Activated naive CD8-positive, alpha-beta T cell (primary cell): ENCODE measurements around the gene INTS2.
"Not testable (repeated sequence)": the region's sequence is repeated elsewhere in the genome, so short reads cannot be mapped to it uniquely, and the experiment has no call there.

Source experiments
- H3K27ac Mint-ChIP-seq: one replicate; pipeline ENCODE4 v1.8.0; 2021; ENCODE audit warnings: mixed read lengths
- H3K27me3 Mint-ChIP-seq: one replicate; pipeline ENCODE4 v1.8.0; 2021; ENCODE audit warnings: mixed read lengths
- H3K36me3 Mint-ChIP-seq: one replicate; pipeline ENCODE4 v1.8.0; 2021; ENCODE audit warnings: mixed read lengths
- H3K4me1 Mint-ChIP-seq: one replicate; pipeline ENCODE4 v1.8.0; 2021; ENCODE audit warnings: low read depth, mixed read lengths
- H3K4me3 Mint-ChIP-seq: one replicate; pipeline ENCODE4 v1.8.0; 2021; ENCODE audit warnings: mild to moderate bottlenecking, mixed read lengths
- H3K9me3 Mint-ChIP-seq: one replicate; pipeline ENCODE4 v1.8.0; 2021; ENCODE audit warnings: low read depth, mixed read lengths

INTS2 gene

GRCh38 chr17:61875285-61875684 lies 52.5 kb downstream of the INTS2 start:
- Mint-ChIP-seq H3K27me3 (no peaks in the 10 kb centered on the region), H3K4me3 (no peak overlapping the region), H3K4me1 (no peaks in the 10 kb centered on the region), H3K36me3 (peaks cover 8% of the 10 kb centered on the region), H3K27ac (no peak overlapping the region), H3K9me3 (no peaks in the 10 kb centered on the region)

- Mint-ChIP-seq H3K4me1 (no peaks in the 10 kb centered on the region), H3K36me3 (peaks cover 12% of the 10 kb centered on the region), H3K4me3 (no peak overlapping the region), H3K9me3 (no peaks in the 10 kb centered on the region), H3K27ac (no peak overlapping the region), H3K27me3 (no peaks in the 10 kb centered on the region)
These were observed 53.7 kb downstream of the INTS2 start for GRCh38 chr17:61874075-61874474.

- Mint-ChIP-seq H3K36me3 (peaks cover 9% of the 10 kb centered on the region), H3K27ac (no peak overlapping the region), H3K27me3 (no peaks in the 10 kb centered on the region), H3K4me3 (no peak overlapping the region), H3K9me3 (no peaks in the 10 kb centered on the region), H3K4me1 (no peaks in the 10 kb centered on the region)
These were observed 55.7 kb downstream of the INTS2 start for GRCh38 chr17:61872099-61872498.

DNA sequence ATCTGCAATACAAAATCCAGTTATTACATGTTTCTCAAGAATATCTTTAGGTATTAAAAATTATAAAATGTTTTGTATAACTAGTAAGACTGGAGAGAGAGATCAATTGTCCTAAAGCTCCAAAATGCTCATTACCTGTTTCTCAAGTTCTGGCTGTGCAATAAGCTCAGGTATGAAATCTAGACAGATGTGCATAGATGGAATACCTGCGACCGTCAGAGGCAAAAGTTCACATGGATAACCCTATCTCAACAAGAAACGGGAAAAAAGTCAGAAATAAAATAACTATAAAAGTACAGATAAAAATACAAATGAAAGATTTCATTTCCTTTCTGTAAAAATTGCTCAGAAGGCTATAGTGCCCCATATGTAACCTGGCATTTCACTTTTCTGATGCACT lies 58.6 kb downstream of the INTS2 start:
- Mint-ChIP-seq H3K4me1 (peaks cover 2% of the 10 kb centered on the region), H3K36me3 (peaks cover 7% of the 10 kb centered on the region), H3K27ac (no peak overlapping the region), H3K9me3 (no peaks in the 10 kb centered on the region), H3K4me3 (no peak overlapping the region), H3K27me3 (no peaks in the 10 kb centered on the region)

DNA sequence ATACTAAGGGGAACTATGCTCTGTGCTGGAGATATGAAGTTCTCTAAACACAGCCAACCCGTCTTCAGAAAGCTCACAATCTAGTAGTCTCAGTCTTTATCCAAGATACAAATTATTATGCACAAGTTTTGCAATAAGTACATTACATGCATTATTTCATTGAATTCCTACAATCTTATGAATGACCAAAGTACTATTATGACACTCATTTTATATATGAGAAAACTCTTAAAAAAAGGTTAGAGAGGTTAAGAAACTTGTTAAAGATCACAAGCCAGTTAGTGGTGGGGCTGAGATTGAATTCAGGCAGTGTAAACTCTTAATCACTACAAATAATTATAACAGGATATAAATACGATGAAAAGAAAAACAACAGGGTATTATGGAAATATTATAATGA lies 59.7 kb downstream of the INTS2 start:
- H3K4me1 Mint-ChIP-seq = peaks cover 10% of the 10 kb centered on the region
- H3K27ac Mint-ChIP-seq = no peak overlapping the region
- no peaks in the 10 kb centered on the region for H3K9me3 Mint-ChIP-seq
- H3K4me3 Mint-ChIP-seq = no peak overlapping the region
- peaks cover 3% of the 10 kb centered on the region for H3K36me3 Mint-ChIP-seq
- H3K27me3 Mint-ChIP-seq = no peaks in the 10 kb centered on the region

DNA sequence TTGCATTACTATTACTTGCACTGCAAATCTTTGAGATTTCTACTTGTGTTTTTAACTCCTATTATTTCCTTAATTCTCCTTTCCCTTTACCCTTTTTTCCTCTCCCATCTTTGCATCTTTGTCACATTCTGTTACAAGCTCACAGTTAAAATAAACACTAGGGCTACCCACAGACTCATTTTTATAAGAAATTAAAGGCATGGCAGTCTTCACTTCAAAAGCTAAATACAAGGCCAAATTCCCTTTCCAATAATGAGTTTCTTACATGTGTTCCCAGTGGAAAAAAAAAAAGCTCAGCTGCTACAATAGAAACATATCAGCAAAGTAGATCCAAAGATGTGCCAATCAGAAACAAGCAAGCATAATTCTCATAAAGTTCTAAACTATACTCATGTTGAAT lies 60.7 kb downstream of the INTS2 start:
- H3K27ac Mint-ChIP-seq = no peak overlapping the region

DNA sequence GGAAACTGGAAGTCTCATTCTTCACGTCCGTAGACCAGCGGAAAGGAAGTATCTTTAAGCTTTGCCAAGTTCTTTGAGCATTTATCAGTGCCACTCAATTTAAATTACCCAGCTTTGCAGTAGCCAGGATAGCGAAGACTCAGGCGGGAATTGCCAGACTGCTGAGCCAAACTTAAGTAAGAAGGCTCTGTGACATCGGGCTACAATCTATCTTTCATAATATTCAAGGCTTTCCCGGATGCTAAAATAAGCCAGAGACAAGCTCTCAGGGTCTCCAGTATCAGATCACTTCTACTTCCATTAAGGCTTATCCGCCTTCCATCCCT lies 64.0 kb downstream of the INTS2 start:
- H3K9me3 Mint-ChIP-seq = no peaks in the 10 kb centered on the region
- H3K4me1 Mint-ChIP-seq = peaks cover 20% of the 10 kb centered on the region
- no peaks in the 10 kb centered on the region for H3K36me3 Mint-ChIP-seq
- peak overlapping the region; percentile 91 for H3K27ac Mint-ChIP-seq
- no peaks in the 10 kb centered on the region for H3K27me3 Mint-ChIP-seq
- H3K4me3 Mint-ChIP-seq = peak overlapping the region; percentile 94

More for the DNA sequence above, 60.7 kb downstream of the INTS2 start:
- no peaks in the 10 kb centered on the region for H3K27me3 Mint-ChIP-seq
- H3K4me1 Mint-ChIP-seq = peaks cover 20% of the 10 kb centered on the region
- no peaks in the 10 kb centered on the region for H3K9me3 Mint-ChIP-seq
- H3K36me3 Mint-ChIP-seq = peaks cover 3% of the 10 kb centered on the region
- no peak overlapping the region for H3K4me3 Mint-ChIP-seq

DNA sequence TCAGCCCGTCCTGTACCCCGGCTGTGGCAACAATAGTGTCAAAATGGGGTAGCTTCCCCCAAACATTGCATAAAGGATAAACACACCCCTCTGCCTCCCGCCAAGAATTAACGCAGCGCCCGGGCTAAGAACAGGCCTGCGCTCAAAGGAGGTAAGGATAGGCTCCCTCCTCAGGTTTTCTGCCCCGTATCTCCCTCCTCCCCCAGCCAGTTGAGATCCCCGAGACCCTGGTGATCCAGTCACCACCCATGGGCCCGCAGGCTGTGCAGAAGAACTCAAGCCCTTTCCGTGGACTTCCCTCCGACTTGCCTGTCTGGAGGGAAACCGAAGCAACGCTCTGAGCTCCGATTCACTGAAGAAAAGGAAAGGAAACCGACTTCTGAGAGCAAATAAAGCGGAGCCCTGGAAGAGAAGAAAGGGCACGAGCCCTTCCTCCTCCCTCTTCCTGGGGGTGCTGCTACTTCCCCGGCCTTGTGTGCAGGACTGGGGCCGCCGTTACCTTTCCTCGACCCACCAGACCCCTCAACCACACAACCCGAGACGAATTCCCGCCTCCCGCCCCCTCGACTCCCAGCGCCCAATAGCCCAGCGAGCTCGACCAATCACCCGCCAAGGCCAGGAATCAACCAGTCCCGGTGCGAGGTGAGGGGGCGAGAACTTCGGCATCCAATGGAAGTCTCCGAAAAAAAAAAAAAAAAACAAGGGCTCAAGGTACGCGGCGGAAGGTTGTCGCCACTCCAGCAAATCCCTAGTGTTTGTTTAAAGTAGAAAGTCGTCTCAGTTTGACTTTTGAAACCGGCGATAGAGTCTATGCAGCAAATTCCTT lies 64.6 kb downstream of the INTS2 start, which contains the start of gene BRIP1:
Gene BRIP1, minus strand, starts transcription at position 554 of the 826 bp plus-strand sequence. CDS start 1,989 bp downstream, outside the sequence.
- Mint-ChIP-seq H3K27me3 (no peaks in the 10 kb centered on the region), H3K36me3 (no peaks in the 10 kb centered on the region), H3K27ac (peak within 1 kb of the TSS; percentile 91), H3K4me1 (peaks cover 20% of the 10 kb centered on the region), H3K9me3 (no peaks in the 10 kb centered on the region), H3K4me3 (peak within 1 kb of the TSS; percentile 94)

GRCh38 chr17:61862105-61862574 lies 65.6 kb downstream of the INTS2 start:
- Mint-ChIP-seq H3K27me3 (no peaks in the 10 kb centered on the region), H3K4me3 (peak overlapping the region; percentile 94), H3K4me1 (peaks cover 20% of the 10 kb centered on the region), H3K36me3 (no peaks in the 10 kb centered on the region), H3K9me3 (no peaks in the 10 kb centered on the region), H3K27ac (peak overlapping the region; percentile 91)

DNA sequence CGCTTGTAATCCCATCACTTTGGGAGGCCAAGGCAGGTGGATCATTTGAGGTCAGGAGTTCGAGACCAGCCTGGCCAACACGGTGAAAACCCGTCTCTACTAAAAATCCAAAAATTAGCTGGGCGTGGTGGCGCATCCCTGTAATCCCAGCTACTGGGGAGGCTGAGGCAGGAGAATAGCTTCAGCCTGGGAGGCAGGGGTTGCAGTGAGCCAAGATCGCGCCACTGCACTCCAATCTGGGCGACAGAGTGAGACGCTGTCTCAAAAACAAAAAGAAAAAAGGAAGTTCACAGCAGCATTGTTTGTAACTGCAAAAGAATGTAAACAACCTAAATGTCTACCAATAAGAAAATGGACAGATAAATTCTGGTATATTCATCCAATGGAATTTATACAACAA lies 67.4 kb downstream of the INTS2 start:
- H3K27ac Mint-ChIP-seq, H3K27me3 Mint-ChIP-seq, H3K4me3 Mint-ChIP-seq, H3K9me3 Mint-ChIP-seq, H3K36me3 Mint-ChIP-seq: not testable (repeated sequence)
- peaks cover 20% of the 10 kb centered on the region for H3K4me1 Mint-ChIP-seq

- H3K27me3 Mint-ChIP-seq = no peaks in the 10 kb centered on the region
- no peaks in the 10 kb centered on the region for H3K4me1 Mint-ChIP-seq
- H3K4me3 Mint-ChIP-seq = no peak overlapping the region
- no peaks in the 10 kb centered on the region for H3K9me3 Mint-ChIP-seq
- peaks cover 4% of the 10 kb centered on the region for H3K36me3 Mint-ChIP-seq
- H3K27ac Mint-ChIP-seq = no peak overlapping the region
These were observed 71.7 kb downstream of the INTS2 start for GRCh38 chr17:61856035-61856434.

DNA sequence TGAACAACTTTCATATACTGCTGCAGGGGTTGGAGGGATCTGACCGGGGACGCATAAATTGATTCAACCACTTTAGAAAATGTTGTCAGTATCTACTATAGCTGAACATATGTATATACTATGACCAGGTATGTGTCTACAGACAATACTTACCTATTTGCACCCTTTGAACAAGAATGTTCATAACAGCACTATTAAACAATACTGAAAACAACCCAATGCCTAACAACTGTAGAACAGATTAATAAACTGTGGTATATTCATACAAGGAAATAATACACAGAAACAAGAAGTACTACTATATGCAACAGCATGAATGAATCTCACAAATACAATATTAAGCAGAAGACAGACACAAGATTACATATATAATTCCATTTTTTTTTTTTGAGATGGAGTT lies 74.9 kb downstream of the INTS2 start:
- no peaks in the 10 kb centered on the region for H3K27me3 Mint-ChIP-seq

GRCh38 chr17:61849674-61850073 lies 78.1 kb downstream of the INTS2 start:
- no peaks in the 10 kb centered on the region for H3K27me3 Mint-ChIP-seq
- peaks cover 6% of the 10 kb centered on the region for H3K36me3 Mint-ChIP-seq
- H3K4me3 Mint-ChIP-seq = no peak overlapping the region
- no peaks in the 10 kb centered on the region for H3K9me3 Mint-ChIP-seq
- no peaks in the 10 kb centered on the region for H3K4me1 Mint-ChIP-seq
- no peak overlapping the region for H3K27ac Mint-ChIP-seq

More for the DNA sequence above, 74.9 kb downstream of the INTS2 start:
- no peaks in the 10 kb centered on the region for H3K9me3 Mint-ChIP-seq
- H3K4me3 Mint-ChIP-seq = no peak overlapping the region
- H3K36me3 Mint-ChIP-seq = peaks cover 4% of the 10 kb centered on the region
- no peaks in the 10 kb centered on the region for H3K4me1 Mint-ChIP-seq
- H3K27ac Mint-ChIP-seq = no peak overlapping the region

- H3K4me1 Mint-ChIP-seq = no peaks in the 10 kb centered on the region
- no peaks in the 10 kb centered on the region for H3K27me3 Mint-ChIP-seq
- no peaks in the 10 kb centered on the region for H3K9me3 Mint-ChIP-seq
- no peak overlapping the region for H3K27ac Mint-ChIP-seq
- H3K4me3 Mint-ChIP-seq = no peak overlapping the region
- H3K36me3 Mint-ChIP-seq = peaks cover 8% of the 10 kb centered on the region
These were observed 78.9 kb downstream of the INTS2 start for GRCh38 chr17:61848896-61849295.

DNA sequence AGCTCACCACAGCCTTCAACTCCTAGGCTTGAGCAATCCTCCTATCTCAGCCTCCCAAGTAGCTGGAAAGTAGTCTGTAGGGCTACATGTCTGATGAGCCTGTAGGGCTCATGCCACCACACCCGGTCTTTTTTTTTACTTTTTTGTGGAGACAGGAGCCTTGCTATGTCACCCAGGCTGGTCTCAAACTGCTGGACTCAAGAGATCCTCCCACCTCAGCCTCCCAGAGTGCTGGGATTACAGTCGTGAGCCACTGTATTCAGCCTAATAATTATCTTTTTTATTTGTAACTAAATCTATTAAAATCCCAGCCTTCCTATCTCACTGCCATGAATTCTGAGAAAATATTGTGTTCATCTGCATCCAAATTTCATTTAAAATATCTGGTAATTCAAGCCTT lies 79.5 kb downstream of the INTS2 start:
- Mint-ChIP-seq H3K4me3 (no peak overlapping the region), H3K9me3 (no peaks in the 10 kb centered on the region), H3K4me1 (no peaks in the 10 kb centered on the region), H3K27ac (no peak overlapping the region), H3K27me3 (no peaks in the 10 kb centered on the region), H3K36me3 (peaks cover 8% of the 10 kb centered on the region)

GRCh38 chr17:61847659-61848058 lies 80.1 kb downstream of the INTS2 start:
- H3K36me3 Mint-ChIP-seq = peaks cover 13% of the 10 kb centered on the region
- no peaks in the 10 kb centered on the region for H3K4me1 Mint-ChIP-seq
- no peaks in the 10 kb centered on the region for H3K27me3 Mint-ChIP-seq
- no peaks in the 10 kb centered on the region for H3K9me3 Mint-ChIP-seq
- no peak overlapping the region for H3K4me3 Mint-ChIP-seq
- H3K27ac Mint-ChIP-seq = no peak overlapping the region
